HL-60/S4 treated with retinoic acid at 250 ng/mL for 4 days and 3 days (cell line): ENCODE measurements around the gene CDK6.

ENCODE experiments used
- in situ Hi-C: fragments of 300-500 bp; cut with MboI; formaldehyde crosslinking; loops from 2 replicates; pipeline ENCODE4 v1.7.0; 2022; ENCODE audit warnings: low sequenced_read_pairs

The CDK6 gene

GRCh38 chr7:92685136-92686042, 151.0 kb downstream of the CDK6 start:
- in situ Hi-C loops: no loop called here

GRCh38 chr7:92684274-92684673, 152.1 kb downstream of the CDK6 start:
- in situ Hi-C loops: no loop called here

- in situ Hi-C loops: no loop called here
Measured at GRCh38 chr7:92682903-92683539, 153.4 kb downstream of the CDK6 start.

GRCh38 chr7:92682330-92682729, 154.0 kb downstream of the CDK6 start:
- in situ Hi-C loops: no loop called here

- in situ Hi-C loops: no loop called here
Measured at GRCh38 chr7:92681633-92682032, 154.7 kb downstream of the CDK6 start.

GRCh38 chr7:92680442-92680841, 155.9 kb downstream of the CDK6 start:
- in situ Hi-C loops: no loop called here

- in situ Hi-C loops: no loop called here
Measured at GRCh38 chr7:92678291-92678920, 158.0 kb downstream of the CDK6 start.

GRCh38 chr7:92674379-92674778, 162.0 kb downstream of the CDK6 start:
- in situ Hi-C loops: no loop called here

- in situ Hi-C loops: no loop called here
Measured at GRCh38 chr7:92671505-92672169, 164.7 kb downstream of the CDK6 start.

GRCh38 chr7:92670204-92670851, 166.0 kb downstream of the CDK6 start:
- in situ Hi-C loops: no loop called here

GRCh38 chr7:92669616-92670165, 166.7 kb downstream of the CDK6 start:
- in situ Hi-C loops: no loop called here

- in situ Hi-C loops: no loop called here
Measured at GRCh38 chr7:92668564-92668963, 167.8 kb downstream of the CDK6 start.

GRCh38 chr7:92667816-92668535, 168.4 kb downstream of the CDK6 start:
- in situ Hi-C loops: no loop called here

GRCh38 chr7:92665926-92666325, 170.4 kb downstream of the CDK6 start:
- in situ Hi-C loops: no loop called here

GRCh38 chr7:92661651-92662050, 174.7 kb downstream of the CDK6 start:
- in situ Hi-C loops: no loop called here

- in situ Hi-C loops: no loop called here
Measured at GRCh38 chr7:92658671-92659070, 177.7 kb downstream of the CDK6 start.

- in situ Hi-C loops: no loop called here
Measured at GRCh38 chr7:92657391-92657790, 179.0 kb downstream of the CDK6 start.

GRCh38 chr7:92656121-92656520, 180.3 kb downstream of the CDK6 start:
- in situ Hi-C loops: no loop called here

GRCh38 chr7:92655346-92655884, 181.0 kb downstream of the CDK6 start:
- in situ Hi-C loops: no loop called here

GRCh38 chr7:92653136-92653535, 183.2 kb downstream of the CDK6 start:
- in situ Hi-C loops: no loop called here
